BLaER1 treated with 17β-estradiol and CSF1 and Interleukin-3, amounts not matched to agents 10 nM and 100 nM (cell line): ENCODE measurements around the gene IGSF9.

Experiments
- H3K27ac ChIP-seq, 11 experiments: shearing (Covaris generic); formaldehyde crosslinking; 2 replicates each; pipeline ENCODE4 v1.8.1; 2022
- H3K27me3 ChIP-seq, 11 experiments: shearing (Covaris generic); formaldehyde crosslinking; 2 replicates each; pipeline ENCODE4 v1.8.1; 2022
- H3K36me3 ChIP-seq, 11 experiments: shearing (Covaris generic); formaldehyde crosslinking; 2 replicates each; pipeline ENCODE4 v1.8.1; 2022
- H3K4me1 ChIP-seq, 10 experiments: shearing (Covaris generic); formaldehyde crosslinking; 2 replicates each; pipeline ENCODE4 v1.8.1; 2022
- H3K4me2 ChIP-seq, 11 experiments: shearing (Covaris generic); formaldehyde crosslinking; 2 replicates each; pipeline ENCODE4 v1.8.1; 2022
- H3K4me3 ChIP-seq, 10 experiments: shearing (Covaris generic); formaldehyde crosslinking; 2 replicates each; pipeline ENCODE4 v1.8.1; 2022
- H3K9ac ChIP-seq, 11 experiments: shearing (Covaris generic); formaldehyde crosslinking; 2 replicates each; pipeline ENCODE4 v1.8.1; 2022
- H3K9me3 ChIP-seq, 11 experiments: shearing (Covaris generic); formaldehyde crosslinking; replicated peaks in 1 of 11; 2 replicates each; pipeline ENCODE4 v1.8.1; 2022
- H4K20me1 ChIP-seq, 11 experiments: shearing (Covaris generic); formaldehyde crosslinking; 2 replicates each; pipeline ENCODE4 v1.8.1; 2022
- Cebpa-rat ChIP-seq, 11 experiments: shearing (Covaris generic); IDR thresholded peaks; 2 replicates each; pipeline ENCODE4 v1.8.1; 2022

IGSF9 gene

GRCh38 chr1:159881622-159882526 lies 63.5 kb downstream of the IGSF9 start:
- TF ChIP-seq Cebpa-rat (IDR thresholded peaks at IDR 0.05), result no peak
- Histone ChIP-seq H3K27me3 (no peaks in the 10 kb centered on the region), H3K4me1 (peaks cover 0 to 52% (median 36%) of the 10 kb centered on the region in 10 experiments; a peak in 15 of 20 replicates), H3K9ac (no peak overlapping the region), H4K20me1 (no peaks in the 10 kb centered on the region), H3K4me3 (no peak overlapping the region), H3K27ac (peak overlapping the region in 4 of 11 experiments; percentile 19 to 45 (median 24); a peak in 6 of 22 replicates), H3K36me3 (no peaks in the 10 kb centered on the region), H3K4me2 (peak overlapping the region in 8 of 11 experiments; percentile 10 to 85 (median 62); a peak in 13 of 22 replicates), H3K9me3 (no peaks in the 10 kb centered on the region)

- Histone ChIP-seq H3K27ac (peak overlapping the region in 8 of 11 experiments; percentile 22 to 75 (median 50); a peak in 13 of 22 replicates), H3K4me1 (peaks cover 0 to 50% (median 36%) of the 10 kb centered on the region in 10 experiments; a peak in 15 of 20 replicates), H3K9ac (0 out of 22 replicates have a peak overlapping the region, but pooled peaks of 1 of the 11 experiments have one; percentile 12), H3K36me3 (no peaks in the 10 kb centered on the region), H3K9me3 (no peaks in the 10 kb centered on the region), H4K20me1 (no peaks in the 10 kb centered on the region), H3K4me2 (peak overlapping the region in 8 of 11 experiments; percentile 36 to 85 (median 54); a peak in 16 of 22 replicates), H3K4me3 (peak overlapping the region in 1 of 10 experiments; percentile 24; a peak in 1 of 20 replicates), H3K27me3 (no peaks in the 10 kb centered on the region)
- TF ChIP-seq Cebpa-rat (IDR thresholded peaks at IDR 0.05), result 0 out of 22 replicates have a peak, but pooled peaks of 1 of the 11 experiments have one; percentile 12
These were observed 65.0 kb downstream of the IGSF9 start for GRCh38 chr1:159880430-159880829.

GRCh38 chr1:159879977-159880376 lies 65.4 kb downstream of the IGSF9 start:
- Histone ChIP-seq H3K9me3 (no peaks in the 10 kb centered on the region), H3K36me3 (no peaks in the 10 kb centered on the region), H4K20me1 (no peaks in the 10 kb centered on the region), H3K27ac (peak overlapping the region in 8 of 11 experiments; percentile 22 to 75 (median 50); a peak in 13 of 22 replicates), H3K4me3 (peak overlapping the region in 1 of 10 experiments; percentile 24; a peak in 1 of 20 replicates), H3K4me2 (peak overlapping the region in 8 of 11 experiments; percentile 36 to 85 (median 54); a peak in 16 of 22 replicates), H3K4me1 (peaks cover 0 to 50% (median 36%) of the 10 kb centered on the region in 10 experiments; a peak in 15 of 20 replicates), H3K9ac (0 out of 22 replicates have a peak overlapping the region, but pooled peaks of 1 of the 11 experiments have one; percentile 12), H3K27me3 (no peaks in the 10 kb centered on the region)
- TF ChIP-seq Cebpa-rat (IDR thresholded peaks at IDR 0.05), result peak in 7 of 11 experiments; percentile 23 to 83 (median 62); a peak in 8 of 22 replicates

GRCh38 chr1:159879136-159879535 lies 66.3 kb downstream of the IGSF9 start:
- Histone ChIP-seq H3K4me2 (peak overlapping the region in 5 of 11 experiments; percentile 36 to 85 (median 72); a peak in 7 of 22 replicates), H3K36me3 (no peaks in the 10 kb centered on the region), H3K27ac (peak overlapping the region in 3 of 11 experiments; percentile 19 to 75 (median 56); a peak in 3 of 22 replicates), H3K27me3 (no peaks in the 10 kb centered on the region), H3K9me3 (no peaks in the 10 kb centered on the region), H3K4me1 (peaks cover 0 to 50% (median 36%) of the 10 kb centered on the region in 10 experiments; a peak in 15 of 20 replicates), H3K4me3 (no peak overlapping the region), H3K9ac (no peak overlapping the region), H4K20me1 (no peaks in the 10 kb centered on the region)
- TF ChIP-seq Cebpa-rat (IDR thresholded peaks at IDR 0.05), result no peak

GRCh38 chr1:159877695-159878444 lies 67.5 kb downstream of the IGSF9 start:
- Histone ChIP-seq H3K27me3 (no peaks in the 10 kb centered on the region), H3K36me3 (no peaks in the 10 kb centered on the region), H3K4me1 (peaks cover 0 to 48% (median 36%) of the 10 kb centered on the region in 10 experiments; a peak in 15 of 20 replicates), H3K9me3 (no peaks in the 10 kb centered on the region), H3K4me2 (0 out of 22 replicates have a peak overlapping the region, but pooled peaks of 2 of the 11 experiments have one; percentile 62 to 85), H3K27ac (no peak overlapping the region), H3K4me3 (no peak overlapping the region), H3K9ac (no peak overlapping the region), H4K20me1 (no peaks in the 10 kb centered on the region)
- no peak for TF ChIP-seq Cebpa-rat (IDR thresholded peaks at IDR 0.05)
